ENCODE measurements around the gene RRP9. TPM values are rescaled to one million over a fixed set of nuclear protein-coding genes. Genes with fewer than 3 reads are reported as not detected.
A peak's percentile ranks its signal among the peaks of the same experiment; 100 is the strongest.
"Not testable (repeated sequence)": the region's sequence is repeated elsewhere in the genome, so short reads cannot be mapped to it uniquely, and the experiment has no call there.

The RRP9 gene
- total RNA-seq, 1 donor: 16.3 TPM

DNA sequence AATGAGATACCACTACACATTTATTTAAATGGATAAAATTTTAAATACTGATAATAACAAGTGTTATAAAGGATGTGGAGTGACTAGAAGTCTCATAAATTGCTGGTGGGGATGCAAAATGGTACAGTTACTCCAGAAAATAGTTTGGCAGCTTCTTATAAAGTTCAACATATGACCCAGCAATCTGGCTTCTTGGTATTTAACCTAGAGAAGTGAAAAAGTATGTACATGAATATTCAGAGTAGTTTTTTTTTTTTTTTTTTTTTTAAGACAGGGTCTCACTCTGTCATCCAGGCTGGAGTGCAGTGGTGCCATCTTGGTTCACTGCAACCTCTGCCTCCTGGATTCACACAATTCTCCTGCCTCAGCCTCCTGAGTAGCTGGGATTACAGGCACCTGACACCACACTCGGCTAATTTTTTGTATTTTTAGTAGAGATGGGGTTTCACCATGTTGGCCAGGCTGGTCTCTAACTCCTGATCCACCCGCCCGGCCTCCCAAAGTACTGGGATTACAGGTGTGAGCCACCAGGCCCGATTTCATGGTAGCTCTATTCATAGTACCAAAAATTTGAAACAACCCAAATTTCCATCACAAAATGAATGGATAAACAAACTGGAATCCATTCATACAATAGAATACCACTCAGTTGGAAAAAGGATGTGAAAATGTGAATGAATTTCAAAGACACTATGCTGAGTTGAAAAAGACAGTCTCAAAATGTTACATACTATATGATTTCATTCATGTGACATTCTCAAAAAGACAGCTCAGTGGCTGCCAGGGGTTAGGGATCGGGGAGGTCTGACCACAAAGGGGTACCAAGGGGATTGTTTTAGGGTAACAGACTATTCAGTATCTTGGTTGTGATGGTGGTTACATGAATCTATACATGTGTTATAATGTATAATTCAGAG, 14.4 kb downstream of the RRP9 start:
- no peak for TF ChIP-seq CTCF (IDR thresholded peaks at IDR 0.05; ENCODE audit: insufficient read depth, low read length)
- DNase-seq (ENCODE audit: low read depth): no peak
- no peak overlapping the region for H3K4me3 ChIP-seq (ENCODE audit: low read depth, low read length)

GRCh38 chr3:51921081-51921578, 20.6 kb downstream of the RRP9 start:
- TF ChIP-seq CTCF (IDR thresholded peaks at IDR 0.05; ENCODE audit: insufficient read depth, low read length): no peak
- no peak overlapping the region for H3K4me3 ChIP-seq (ENCODE audit: low read depth, low read length)
- no peak for DNase-seq (ENCODE audit: low read depth)

GRCh38 chr3:51916418-51916817, 25.3 kb downstream of the RRP9 start:
- no peak for TF ChIP-seq CTCF (IDR thresholded peaks at IDR 0.05; ENCODE audit: insufficient read depth, low read length)
- DNase-seq (ENCODE audit: low read depth): peak; percentile 43
- no peak overlapping the region for H3K4me3 ChIP-seq (ENCODE audit: low read depth, low read length)

DNA sequence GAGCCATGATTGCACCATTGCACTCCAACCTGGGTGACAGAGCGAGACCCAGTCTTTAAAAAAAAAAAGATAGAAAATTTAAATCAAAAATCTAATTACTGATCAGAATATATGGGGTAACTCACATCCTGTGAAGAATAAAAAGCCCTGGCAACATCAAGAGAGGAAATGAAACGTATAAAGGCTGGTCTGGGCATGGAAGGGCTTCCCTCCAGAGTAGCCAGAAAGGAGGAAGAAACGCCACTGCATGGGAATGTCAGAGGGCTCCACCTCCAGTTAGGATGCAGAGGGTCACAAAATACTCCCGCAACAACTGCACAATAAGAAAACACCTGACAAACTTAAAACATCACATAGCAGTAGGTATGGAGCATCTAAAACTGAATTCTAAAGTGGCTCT, 33.7 kb downstream of the RRP9 start:
- DNase-seq (ENCODE audit: low read depth): no peak
- TF ChIP-seq CTCF (IDR thresholded peaks at IDR 0.05; ENCODE audit: insufficient read depth, low read length): no peak
- no peak overlapping the region for H3K4me3 ChIP-seq (ENCODE audit: low read depth, low read length)

DNA sequence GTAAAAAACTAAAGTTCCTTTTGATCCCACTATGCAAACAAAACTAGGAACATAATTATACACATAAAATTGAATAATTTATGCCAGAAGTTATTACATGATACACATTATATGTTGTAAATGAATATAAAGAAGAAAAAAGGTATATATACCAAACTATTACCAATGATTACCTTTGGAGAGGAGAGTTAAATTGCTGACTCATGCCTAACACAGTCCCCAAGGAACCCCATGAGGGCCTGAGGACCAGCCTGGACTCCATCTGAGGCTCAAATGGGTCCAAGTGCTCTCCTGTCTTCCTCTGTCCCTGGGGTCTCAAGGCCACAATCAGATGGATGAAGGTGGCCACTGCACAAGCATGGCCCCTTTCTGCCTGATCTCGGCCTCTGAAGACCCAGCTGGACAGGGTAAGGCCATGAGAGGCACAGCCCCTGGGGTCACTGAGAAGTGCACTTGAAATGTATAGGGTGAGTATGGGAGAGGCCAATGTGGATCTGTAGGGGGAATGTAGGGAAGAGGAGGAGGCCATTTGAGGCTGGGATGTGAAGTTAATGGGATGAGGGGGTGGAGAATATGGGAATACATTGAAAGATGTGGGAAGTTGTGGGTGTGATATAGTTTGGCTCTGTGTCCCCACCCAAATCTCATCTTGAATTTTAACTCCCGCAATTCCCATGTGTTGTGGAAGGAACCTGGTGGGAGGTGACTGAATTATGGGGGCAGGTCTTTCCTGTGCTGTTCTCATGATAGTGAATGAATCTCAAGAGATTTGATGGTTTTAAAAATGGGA, 37.5 kb downstream of the RRP9 start:
- no peak for TF ChIP-seq CTCF (IDR thresholded peaks at IDR 0.05; ENCODE audit: insufficient read depth, low read length)
- no peak overlapping the region for H3K4me3 ChIP-seq (ENCODE audit: low read depth, low read length)
- no peak for DNase-seq (ENCODE audit: low read depth)

DNA sequence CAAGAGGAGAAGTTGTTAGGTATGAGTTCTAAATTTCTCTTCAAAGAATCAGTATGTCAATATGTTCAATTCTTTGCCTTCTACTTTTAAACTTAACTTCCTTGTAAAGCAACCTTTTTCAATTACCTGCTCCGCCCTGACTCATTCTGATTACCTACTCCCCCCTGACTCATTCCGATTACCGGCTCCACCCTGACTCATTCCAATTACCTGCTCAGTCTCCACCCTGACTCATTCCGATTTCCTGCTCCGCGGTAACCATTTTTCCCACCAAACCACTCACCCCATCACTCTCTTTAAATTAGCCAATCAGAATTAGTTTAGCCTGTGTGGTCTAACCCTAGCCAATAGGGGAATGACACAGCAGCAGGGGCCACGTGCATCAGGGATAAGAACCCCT, 39.3 kb downstream of the RRP9 start:
- not testable (repeated sequence) for H3K4me3 ChIP-seq (ENCODE audit: low read depth, low read length); DNase-seq (ENCODE audit: low read depth)

DNA sequence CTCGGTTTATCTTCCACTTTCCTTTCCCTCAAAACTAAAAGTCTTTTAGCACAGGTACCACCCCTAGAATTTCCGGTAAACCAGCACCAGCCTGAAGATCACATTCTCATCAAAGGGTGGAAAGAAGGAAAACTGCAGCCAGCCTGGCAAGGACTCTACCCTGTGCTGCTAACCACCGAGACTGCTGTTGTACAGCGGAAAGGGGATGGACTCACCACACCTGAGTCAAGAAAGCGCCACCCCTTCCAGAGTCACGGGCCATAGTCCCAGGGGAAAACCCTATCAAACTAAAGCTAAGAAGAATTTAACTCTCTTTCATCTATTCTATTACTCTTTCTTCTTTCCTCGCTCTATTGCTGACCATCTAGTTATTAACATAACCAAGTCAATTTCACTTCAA, 41.7 kb downstream of the RRP9 start:
- not testable (repeated sequence) for H3K4me3 ChIP-seq (ENCODE audit: low read depth, low read length); DNase-seq (ENCODE audit: low read depth)
